Measurements from ENCODE around the gene PRKCB.
"Not testable (repeated sequence)": the region's sequence is repeated elsewhere in the genome, so short reads cannot be mapped to it uniquely, and the experiment has no call there.

Gene PRKCB

GRCh38 chr16:24101431-24101830 lies 265.6 kb downstream of the PRKCB start:
- DNase-seq (ENCODE audit: low spot score) = no peak

- DNase-seq (ENCODE audit: low spot score) = peak; percentile 79
Observed at GRCh38 chr16:24102209-24102660, 266.5 kb downstream of the PRKCB start.

- DNase-seq (ENCODE audit: low spot score) = not testable (repeated sequence)
Observed at GRCh38 chr16:24105471-24105870, 269.7 kb downstream of the PRKCB start.

- not testable (repeated sequence) for DNase-seq (ENCODE audit: low spot score)
Observed at GRCh38 chr16:24108090-24108489, 272.3 kb downstream of the PRKCB start.

GRCh38 chr16:24111724-24112302 lies 276.0 kb downstream of the PRKCB start:
- no peak for DNase-seq (ENCODE audit: low spot score)

- no peak for DNase-seq (ENCODE audit: low spot score)
Observed at GRCh38 chr16:24113115-24113745, 277.4 kb downstream of the PRKCB start.

GRCh38 chr16:24114876-24115275 lies 279.1 kb downstream of the PRKCB start:
- DNase-seq (ENCODE audit: low spot score) = no peak

GRCh38 chr16:24116046-24116776 lies 280.4 kb downstream of the PRKCB start:
- no peak for DNase-seq (ENCODE audit: low spot score)

- DNase-seq (ENCODE audit: low spot score) = no peak
Observed at GRCh38 chr16:24116989-24117388, 281.2 kb downstream of the PRKCB start.

GRCh38 chr16:24117680-24118079 lies 281.9 kb downstream of the PRKCB start:
- no peak for DNase-seq (ENCODE audit: low spot score)

- peak; percentile 52 for DNase-seq (ENCODE audit: low spot score)
Observed at GRCh38 chr16:24118126-24118821, 282.5 kb downstream of the PRKCB start.

- peak; percentile 33 for DNase-seq (ENCODE audit: low spot score)
Observed at GRCh38 chr16:24119807-24120206, 284.0 kb downstream of the PRKCB start.

- no peak for DNase-seq (ENCODE audit: low spot score)
Observed at GRCh38 chr16:24123275-24123674, 287.5 kb downstream of the PRKCB start.

- no peak for DNase-seq (ENCODE audit: low spot score)
Observed at GRCh38 chr16:24124291-24124690, 288.5 kb downstream of the PRKCB start.

- DNase-seq (ENCODE audit: low spot score) = no peak
Observed at GRCh38 chr16:24125214-24125613, 289.4 kb downstream of the PRKCB start.

- DNase-seq (ENCODE audit: low spot score) = no peak
Observed at GRCh38 chr16:24129412-24129918, 293.7 kb downstream of the PRKCB start.

- DNase-seq (ENCODE audit: low spot score) = no peak
Observed at GRCh38 chr16:24130494-24131085, 294.8 kb downstream of the PRKCB start.

GRCh38 chr16:24131294-24131693 lies 295.5 kb downstream of the PRKCB start:
- no peak for DNase-seq (ENCODE audit: low spot score)

- no peak for DNase-seq (ENCODE audit: low spot score)
Observed at GRCh38 chr16:24132048-24132796, 296.4 kb downstream of the PRKCB start.

- no peak for DNase-seq (ENCODE audit: low spot score)
Observed at GRCh38 chr16:24132797-24133155, 297.0 kb downstream of the PRKCB start.

All from globus pallidus (tissue), 1 donor.